Stimulated activated CD8-positive, alpha-beta memory T cell treated with anti-CD3 and anti-CD28 coated beads, Interleukin-4, amount 100 ng/mL, for 24 hours (primary cell): ENCODE results near the gene ZBTB5.
A peak's percentile ranks its signal among the peaks of the same experiment; 100 is the strongest.

Experiments
- DNase-seq: peaks from one replicate; pipeline ENCODE4 v3.0.0-alpha.2; 2020; ENCODE audit warnings: low read depth

Gene ZBTB5

DNA sequence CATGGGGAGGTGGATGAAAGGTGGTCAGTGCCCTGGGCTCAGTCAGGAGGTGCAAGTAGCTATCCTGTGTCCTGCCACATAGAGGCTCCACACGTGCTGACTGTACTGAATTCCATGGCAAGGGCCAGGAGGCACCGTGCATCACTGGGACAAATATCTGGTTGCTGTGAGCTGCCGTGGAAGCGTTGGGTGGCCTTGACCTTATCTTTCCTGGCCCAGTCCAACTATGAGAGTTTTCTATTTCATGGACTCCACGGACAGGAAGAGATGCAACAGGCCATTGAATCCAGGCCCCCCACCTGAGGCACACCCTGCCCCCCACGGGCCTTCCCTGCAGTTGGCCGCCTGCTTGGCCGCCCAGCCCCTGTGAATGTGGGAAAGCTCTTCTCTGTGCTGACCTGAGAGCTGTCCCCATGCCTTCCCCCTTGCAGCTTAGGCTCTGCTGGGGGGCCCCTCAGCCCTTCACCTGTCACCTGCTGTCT, 41.0 kb downstream of the ZBTB5 start:
- DNase-seq: no peak

DNA sequence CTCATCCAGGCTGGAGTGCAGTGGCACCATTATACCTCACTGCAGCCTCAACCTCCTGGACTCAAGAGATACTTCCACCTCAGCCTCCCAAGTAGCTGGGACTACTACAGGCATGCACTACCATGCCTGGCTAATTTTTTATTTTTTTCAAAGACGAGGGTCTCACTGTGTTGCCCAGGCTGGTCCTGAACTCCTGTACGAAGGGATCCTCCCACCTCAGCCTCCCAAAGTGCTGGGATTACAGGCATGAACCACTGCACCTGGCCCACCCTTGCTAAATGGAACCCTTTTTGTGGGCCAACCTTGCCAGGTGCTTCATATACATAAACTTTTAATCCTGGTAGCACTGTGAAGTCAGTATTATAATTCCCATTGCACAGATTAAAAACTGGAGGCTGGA, 41.7 kb downstream of the ZBTB5 start:
- DNase-seq: no peak

DNA sequence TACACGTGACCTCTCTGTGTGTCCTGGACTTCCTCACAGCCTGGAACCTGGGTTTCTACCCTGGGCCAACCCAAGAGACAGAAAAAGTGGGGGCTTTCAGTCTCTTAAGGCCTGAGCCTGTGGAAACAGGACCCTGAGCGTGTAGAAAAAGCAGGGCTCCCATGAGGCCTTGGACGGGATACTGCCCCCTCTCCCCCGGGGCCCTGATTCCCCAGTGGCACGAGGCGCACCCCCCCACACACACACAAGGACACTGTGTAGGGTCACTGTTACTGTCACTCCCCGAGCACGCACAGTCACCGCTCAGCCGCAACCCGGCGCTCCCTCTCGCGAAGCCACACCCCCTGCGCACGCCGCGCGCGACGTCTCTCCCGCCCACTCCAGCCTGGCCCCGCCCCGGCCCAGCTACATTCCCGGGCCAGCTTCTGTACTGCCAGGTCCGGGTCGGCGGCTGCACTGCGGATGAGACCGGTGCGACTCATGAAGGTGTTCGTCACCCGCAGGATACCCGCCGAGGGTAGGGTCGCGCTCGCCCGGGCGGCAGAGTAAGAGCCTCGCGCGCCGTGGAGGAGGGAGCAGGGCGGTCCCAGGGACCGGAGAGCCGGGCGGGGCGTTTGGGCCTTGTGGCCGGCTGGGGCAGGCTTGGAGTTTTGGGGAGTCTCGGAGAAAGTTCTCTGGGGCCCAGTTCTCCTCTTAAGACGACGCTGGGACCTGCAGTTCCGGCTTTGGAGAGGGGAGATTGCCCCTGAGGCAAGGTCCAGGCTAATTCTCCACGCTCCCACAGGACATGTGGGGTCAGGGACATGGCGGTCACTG, 42.8 kb downstream of the ZBTB5 start, which contains the start of gene GRHPR:
Gene GRHPR, plus strand, starts transcription at position 408 of the 816 bp plus-strand sequence. Its CDS starts 55 bp downstream, at position 463.
- DNase-seq: peak; percentile 88

DNA sequence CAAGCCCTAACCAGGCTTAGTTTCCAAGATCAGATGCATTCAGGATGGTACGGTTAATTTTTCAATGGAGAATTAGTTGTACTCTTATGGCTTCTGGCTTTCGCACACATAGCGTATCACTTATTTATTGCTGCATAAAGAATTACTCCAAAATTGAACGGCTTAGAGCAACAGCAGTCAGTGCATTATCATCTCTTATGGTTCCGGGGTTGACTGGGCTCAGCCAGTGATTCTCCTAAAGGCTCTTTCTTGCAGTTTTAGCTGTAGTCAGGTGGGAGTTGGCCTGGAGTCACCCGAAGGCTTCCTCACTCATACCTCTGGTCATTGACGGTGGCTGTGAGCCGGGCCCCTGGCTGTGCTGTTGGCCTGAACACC, 43.3 kb downstream of the ZBTB5 start:
- DNase-seq: no peak

DNA sequence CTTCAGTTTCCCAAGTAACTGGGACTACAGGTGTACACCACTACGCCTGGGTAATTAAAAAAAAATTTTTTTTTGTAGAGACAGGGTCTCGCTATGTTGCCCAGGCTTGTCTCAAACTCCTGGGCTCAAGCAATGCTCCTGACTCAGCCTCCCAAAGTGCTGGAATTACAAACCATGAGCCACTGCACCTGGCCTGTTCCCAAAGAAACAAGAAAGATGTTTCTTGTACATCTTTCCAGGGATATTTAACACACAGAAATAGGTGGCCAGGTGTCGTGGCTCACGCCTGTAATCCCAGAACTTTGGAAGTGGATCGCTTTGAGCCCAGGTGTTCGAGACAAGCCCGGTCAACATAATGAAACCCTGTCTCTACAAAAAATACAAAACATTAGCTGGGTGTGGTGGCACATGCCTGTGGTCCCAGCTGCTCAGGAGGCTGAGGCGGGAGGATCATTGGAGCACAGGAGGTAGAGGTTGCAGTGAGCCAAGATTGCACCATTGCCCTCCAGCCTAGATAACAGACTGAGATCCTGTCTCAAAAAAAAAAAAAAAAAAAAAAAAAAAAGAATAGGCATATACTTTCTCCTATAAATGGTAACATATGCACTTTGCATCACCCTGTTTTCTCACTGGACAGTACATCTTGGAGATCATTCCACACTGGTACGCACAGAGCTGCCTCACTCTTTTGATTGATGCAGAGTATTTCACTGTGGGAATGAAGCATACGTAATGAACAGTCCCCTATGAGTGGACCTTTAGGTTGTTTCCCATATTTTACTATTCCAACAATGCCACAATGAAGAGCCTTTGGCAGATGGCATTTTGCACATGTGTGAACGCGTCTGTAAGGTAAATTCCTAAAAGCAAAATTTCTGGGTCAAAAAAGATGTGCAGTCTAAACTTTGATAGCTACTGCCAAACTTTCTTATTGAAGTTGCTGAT, 44.7 kb downstream of the ZBTB5 start:
- DNase-seq: no peak

DNA sequence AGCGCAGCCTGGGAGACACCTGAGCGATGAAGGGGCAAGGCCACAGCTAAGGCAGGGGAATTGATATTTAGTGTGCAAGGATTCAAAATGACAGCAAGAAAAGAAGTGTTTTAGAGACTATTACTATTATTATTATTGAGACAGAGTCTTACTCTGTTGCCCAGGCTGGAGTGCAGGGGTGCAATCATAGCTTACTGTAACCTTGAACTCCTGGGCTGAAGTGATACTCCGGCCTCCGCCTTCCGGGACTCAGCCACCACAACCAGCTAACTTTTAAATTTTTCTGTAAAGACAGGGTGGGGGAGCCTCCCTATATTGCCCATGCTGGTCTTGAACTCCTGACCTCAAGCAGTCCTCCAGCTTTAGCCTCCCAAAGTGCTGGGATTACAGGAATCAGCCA, 46.0 kb downstream of the ZBTB5 start:
- no peak for DNase-seq

DNA sequence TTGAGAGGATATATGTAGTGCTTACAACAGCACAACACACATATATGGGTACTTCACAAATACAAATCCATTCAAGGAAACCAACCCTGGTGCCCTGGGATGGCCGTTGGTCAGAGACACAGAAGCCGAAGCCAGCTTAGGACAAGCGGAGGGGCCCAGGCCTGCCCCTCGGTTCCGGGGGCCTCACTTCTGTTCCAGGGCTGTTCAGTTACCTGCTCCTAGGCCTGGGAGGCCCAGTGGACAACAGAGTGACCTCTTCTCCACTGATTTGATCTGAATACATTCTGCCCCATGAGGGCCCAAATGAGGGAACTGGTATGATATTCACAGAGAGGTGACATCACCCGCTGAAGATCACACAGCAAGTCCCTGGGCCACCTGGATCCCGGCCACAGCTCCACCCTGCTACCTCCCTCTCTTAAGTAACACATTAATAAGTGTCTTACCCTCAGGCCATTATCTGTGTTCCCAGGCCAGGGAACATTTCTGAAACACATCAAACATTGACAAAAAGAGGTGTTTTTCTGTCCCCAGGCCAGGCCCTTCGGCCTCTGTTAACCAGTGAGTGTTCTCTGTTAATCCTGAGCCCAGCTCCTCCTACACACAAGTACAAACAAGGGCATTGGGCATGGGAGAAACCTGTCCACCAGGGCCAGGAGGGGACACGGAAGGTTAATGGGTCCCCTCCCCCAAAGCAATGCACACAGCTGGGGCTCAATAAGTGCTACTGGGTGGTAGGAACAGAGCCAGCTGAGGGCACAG, 47.2 kb downstream of the ZBTB5 start:
- DNase-seq: no peak

DNA sequence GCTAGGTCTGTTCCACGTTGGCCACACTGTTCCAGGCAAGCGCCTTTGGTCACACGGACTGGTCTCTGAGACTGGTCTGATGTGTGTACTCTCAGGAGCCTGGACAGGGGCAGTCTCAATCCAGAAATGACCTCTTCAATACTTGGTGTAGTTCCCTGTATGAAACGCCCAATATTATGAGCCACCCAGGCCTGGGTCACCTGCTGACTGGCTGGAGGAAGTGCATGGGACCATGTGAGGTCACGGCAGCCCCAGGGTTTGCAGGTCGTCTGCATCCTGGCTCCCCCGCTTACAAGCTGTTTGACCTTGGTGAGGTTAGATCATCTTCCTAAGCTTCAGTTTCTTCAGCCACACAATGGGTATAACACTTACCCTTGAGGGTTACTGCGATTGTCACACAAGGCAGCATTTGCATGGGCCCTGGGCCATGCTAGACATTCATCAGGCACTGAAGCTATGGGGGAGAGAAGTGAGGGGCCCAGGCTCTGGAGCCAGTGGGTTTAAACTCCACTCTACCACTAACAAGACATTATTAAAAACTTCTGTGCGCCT, 47.9 kb downstream of the ZBTB5 start:
- DNase-seq: no peak

DNA sequence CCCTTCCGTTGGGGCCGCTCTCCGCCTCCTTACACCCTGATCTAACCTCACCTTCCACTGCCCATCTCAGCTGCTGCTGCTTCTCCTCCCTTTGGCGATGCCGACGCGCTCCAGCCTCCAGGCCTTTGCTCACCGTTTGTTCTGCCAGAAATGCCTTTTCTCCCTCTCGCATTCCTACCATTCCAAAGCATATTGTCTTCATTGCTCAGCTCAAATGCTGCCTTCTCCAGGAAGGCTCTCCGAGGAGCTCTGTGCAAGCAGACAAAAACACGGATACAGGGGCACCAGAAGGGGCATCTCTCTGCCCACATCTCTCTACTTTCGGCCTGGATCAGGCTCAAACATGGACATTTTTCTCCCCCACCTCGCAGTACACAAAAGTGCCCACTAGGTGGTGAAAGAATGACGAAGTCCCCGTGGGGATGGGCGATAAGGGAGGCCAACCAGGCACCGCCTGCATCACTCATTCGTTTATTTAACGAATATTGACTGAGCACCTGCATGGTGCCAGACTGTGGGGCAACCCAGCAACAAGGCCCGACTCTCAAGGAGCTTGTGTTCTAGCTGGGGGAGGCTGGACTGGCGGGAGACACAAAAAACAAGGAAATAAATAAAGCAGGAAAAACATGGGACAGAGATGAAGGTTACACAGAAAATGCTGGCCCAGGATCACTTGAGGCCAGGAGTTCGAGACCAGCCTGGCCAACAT, 50.1 kb downstream of the ZBTB5 start:
- peak; percentile 56 for DNase-seq

DNA sequence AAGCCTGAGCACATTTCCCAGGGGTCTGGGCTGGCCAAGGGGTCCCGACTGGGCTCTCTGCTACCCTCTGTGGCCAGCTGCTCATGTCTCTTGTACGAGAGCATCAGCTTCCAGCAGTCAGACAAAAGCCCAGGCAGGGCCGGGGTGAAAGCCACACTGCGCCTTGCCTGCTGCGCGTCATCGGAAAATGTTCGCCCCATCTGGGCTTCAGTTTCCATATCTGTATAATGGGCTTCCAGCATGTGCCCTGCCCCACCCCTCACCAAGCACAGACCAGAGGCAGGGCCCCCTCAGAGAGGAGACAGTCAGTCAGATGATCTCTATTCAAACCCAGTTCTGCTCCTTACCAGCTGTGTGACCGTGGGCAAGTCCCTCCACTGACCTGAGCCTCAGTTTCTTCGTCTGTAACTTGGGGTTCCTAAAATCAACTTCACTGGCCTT, 50.7 kb downstream of the ZBTB5 start:
- DNase-seq: no peak

DNA sequence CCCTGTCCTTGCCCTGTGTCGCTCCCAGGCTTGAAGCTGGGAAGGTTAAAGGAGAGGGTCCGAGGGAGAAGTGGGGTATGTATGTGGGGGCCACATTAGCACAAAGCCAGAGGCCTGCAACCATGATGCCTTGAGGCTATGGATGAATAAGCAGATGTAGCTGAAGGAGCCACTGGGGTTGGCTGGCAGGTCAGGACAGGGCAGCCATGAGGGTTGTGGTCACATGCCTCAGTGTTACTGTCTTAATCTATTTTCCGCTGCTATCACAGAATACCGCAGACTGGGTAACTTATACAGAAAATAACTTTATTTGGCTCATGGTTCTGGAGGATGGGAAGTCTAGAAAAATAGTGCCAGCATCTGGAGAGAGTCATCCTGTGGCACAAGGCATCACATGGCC, 51.9 kb downstream of the ZBTB5 start:
- no peak for DNase-seq

DNA sequence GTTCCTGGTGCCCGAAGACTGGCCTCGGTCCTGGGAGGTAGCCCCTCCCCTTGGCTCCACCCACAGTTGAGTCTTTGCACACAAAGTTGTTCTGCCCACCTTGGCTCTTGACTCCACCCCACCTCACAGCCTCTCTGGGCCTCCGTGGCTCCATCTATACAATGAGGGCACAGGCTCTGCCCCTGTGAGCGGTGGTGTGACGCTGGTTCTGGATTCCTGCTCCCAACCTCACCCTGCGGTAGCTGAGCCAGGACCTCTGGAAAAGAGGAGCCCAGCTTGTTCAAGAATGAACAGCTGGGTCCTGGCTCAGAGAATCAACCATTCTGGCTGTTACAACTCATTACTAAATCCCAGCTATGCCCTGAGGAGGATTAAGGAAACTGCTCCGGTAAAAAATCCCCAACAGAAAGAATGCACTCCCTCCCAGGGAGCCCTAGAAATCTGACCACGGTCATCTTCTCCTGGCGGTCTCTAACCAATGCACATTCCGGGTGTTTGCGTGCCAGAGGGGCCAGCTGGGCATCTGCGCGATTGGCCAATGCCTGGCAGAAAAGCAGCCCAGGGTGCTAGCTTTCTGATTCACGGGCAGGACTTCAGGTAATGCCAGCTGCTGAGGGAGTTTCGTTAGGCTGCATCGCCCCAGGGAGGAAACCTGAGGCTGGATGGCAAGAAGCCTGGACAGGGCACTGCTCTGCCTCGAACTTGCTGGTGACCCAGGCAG, 52.7 kb downstream of the ZBTB5 start:
- DNase-seq: no peak

DNA sequence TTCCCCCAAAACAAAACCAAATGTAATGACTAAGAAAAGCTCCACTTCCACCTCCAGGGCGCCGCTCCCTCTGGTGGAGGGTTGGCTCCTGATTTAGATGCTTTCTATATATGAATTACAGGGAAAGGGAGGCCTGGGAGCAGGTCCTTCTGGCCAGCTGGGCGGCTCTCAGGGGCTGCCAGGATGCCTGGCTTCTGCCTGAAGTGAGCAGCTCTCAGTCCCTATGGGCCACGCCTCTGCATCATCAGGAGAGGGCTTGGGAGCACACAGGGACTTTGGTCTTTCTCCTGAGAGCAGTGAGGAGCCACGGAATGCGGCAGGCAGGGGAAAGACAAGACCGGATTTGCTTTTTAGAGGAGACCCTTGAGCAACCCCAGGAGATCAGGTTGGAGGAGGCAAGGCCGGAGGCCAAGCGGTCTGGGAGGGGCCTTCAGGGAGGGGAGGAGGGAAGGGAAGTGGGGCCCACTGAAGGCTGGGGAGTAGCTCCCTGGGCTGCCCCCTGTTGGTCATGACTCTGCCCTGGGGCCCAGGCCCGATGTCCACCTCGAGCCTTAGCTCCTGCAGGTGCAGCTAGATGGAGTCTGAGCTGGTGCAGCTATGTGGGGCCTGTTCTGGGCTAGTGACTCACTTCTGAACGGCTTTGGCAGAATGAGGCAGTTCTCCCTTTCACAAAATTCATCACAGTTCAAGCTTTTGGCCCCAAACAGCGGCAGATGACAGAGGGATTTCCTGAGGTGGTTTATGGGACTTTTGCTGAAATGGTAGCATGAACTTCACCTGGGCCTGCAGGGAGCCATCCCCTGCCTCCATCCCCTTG, 54.1 kb downstream of the ZBTB5 start:
- DNase-seq: no peak

DNA sequence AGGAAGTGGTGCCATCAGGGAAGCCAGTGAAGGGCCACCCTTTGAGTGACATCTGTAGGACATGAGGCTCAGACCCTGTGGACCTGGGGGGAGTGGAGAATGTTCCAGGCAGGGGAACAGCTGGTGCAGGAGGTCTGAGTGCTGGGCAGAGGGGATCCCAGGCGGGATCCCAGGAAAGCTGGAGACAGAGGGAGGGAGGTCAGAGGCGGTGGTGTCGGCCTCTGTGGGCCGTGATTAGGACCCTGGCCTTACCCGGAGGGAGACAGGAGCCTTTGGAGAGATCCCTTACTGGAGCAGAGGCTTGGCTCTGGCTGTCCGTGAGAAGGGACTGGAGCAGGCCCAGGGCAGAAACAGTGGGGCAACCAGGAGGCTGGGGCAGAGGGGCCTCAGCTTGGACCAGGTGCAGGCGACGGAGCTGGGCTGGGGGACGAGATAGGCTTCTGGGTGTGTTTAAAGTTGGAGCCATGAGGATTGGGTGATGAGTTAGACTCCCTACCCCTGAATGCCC, 54.8 kb downstream of the ZBTB5 start:
- DNase-seq: no peak

DNA sequence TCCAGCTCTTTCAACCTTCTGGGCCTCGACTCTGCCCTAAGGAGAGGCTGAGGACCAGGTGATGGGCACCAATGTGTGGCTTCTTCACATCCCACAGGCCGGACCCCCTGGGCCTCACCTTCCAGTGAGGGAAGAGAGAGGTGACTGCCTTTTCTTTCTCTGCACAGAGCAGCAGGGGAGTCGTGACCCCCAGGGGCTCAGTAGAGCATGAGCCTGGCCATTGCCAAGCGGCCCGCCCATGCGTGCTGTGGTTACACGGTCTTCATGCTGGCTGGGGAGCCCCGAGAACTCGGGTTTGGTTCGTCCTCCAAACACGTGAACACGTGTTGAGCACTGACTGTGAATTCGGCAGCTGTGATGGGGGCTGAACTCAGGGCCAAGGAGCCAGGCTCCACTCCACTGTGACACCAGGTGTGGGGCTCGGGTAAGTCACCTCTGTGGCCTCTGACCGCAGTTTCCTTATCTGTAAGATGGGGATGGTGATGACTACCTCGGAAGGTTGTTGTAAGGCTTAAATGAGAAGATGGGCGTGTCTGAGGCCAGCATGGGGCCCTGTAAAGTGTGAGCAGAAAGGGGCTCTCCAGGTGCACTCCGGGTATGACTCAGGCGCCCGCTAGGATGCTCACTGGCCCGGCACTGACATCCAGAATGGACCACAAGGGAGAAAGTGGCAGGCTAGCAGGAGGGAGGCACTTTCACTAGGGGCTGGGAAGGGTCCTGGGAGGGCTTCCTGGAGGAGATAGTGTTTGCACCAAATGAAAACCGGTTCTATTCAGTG, 56.1 kb downstream of the ZBTB5 start:
- peak; percentile 40 for DNase-seq

DNA sequence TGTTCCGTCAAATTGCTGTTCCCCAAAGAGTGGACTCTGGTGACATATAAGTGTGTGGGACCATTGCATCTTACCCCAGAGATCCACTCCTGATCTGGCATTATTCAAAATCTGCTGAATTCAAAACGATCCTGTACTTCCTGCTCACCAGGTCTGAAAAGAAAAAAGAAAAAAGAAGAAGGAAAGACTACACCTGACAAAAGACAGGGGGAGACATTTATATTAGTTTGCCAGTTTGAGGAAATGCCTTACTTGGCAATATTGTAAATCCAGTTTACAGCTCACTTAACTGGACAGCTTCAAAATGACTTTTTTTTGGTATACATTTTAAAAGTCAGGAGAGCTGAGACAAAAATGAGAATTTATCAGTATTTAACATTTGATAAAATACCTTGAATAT, 57.8 kb downstream of the ZBTB5 start:
- no peak for DNase-seq

DNA sequence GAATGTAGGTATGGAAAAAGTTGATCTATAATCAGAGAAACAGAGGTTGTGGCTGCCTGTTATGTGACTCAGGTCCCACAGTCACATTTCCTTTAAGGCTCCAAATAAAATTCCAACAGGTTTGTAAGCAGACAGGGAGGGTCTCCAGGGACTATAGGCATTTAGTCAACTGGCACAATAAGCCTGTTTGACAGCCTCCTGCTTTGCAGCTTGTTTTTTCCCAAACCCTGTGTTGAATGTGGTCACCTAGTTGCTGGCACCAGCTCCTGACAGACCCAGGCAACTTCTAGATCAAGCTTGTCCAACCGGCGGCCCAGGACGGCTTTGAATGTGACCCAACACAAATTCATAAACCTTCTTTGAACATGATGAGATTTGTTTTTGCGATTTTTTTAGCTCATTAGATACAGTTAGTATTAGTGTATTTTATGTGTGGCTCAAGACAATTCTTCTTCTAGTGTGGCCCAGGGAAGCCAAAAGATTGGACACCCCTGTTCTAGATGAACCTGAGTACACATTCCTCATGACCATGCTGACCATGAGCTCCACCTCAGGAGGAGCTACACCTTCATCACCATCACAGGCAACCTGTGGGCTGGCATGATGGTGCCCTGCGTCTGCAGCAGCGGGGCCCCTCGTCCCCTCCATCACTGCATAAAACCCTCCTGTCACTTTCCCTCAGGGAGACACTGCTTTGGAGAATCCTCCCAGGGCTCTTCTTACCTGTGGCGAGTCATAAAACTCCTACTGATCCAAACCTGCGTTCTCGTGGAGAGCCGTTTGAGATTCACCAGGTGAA, 58.4 kb downstream of the ZBTB5 start:
- DNase-seq: no peak
